Measurements from ENCODE around the gene B3GNT5.

GRCh38 chr3:183211352-183211751, 41.7 kb upstream of the B3GNT5 start:
- no peak for TF ChIP-seq CTCF (conservative IDR thresholded peaks at IDR 0.05; ENCODE audit: low read depth, low read length)
- no peak for TF ChIP-seq EZH2 (IDR thresholded peaks at IDR 0.05; ENCODE audit: borderline replicate concordance, low read depth, low read length, poor library complexity, severe bottlenecking)
